Lung microvascular endothelial cell (primary cell): ENCODE data around the gene LINGO4. TPM values are rescaled to one million over a fixed set of nuclear protein-coding genes. Genes with fewer than 3 reads are reported as not detected.

Experiments
- total RNA-seq: library from RNA; depleted of rRNA; stranded (reverse); fragments of >200 nt; gene quantifications from 2 replicates; pipeline ENCODE4 v1.2.1, GENCODE V29; 2014

Gene LINGO4
- total RNA-seq, 1 donor from 2014 or later = not detected

Other genes starting within 250 kb of the LINGO4 start
- 10.0 and 13.5 TPM in 2 replicates for gene SNX27, start 193.4 kb downstream of the LINGO4 start, total RNA-seq
- gene CELF3, start 88.6 kb downstream of the LINGO4 start, total RNA-seq = not detected in 2 replicates
- gene RIIAD1, start 83.9 kb downstream of the LINGO4 start, total RNA-seq = not detected in 2 replicates
- 89.7 and 112 TPM in 2 replicates for gene MRPL9, start 41.9 kb downstream of the LINGO4 start, total RNA-seq
- gene TDRKH, start 14.9 kb downstream of the LINGO4 start, total RNA-seq = 2.2 and 3.3 TPM in 2 replicates
- gene RORC, start 26.4 kb upstream of the LINGO4 start, total RNA-seq = not detected in 2 replicates
- gene C2CD4D, start 34.4 kb upstream of the LINGO4 start, total RNA-seq = under 0.01 and 0.20 TPM in 2 replicates
- gene THEM5, start 48.3 kb upstream of the LINGO4 start, total RNA-seq = 0.22 TPM in 1 of 2 replicates, not detected in the other
- gene THEM4, start 104.1 kb upstream of the LINGO4 start, total RNA-seq = 2.6 and 6.3 TPM in 2 replicates
- 127 and 147 TPM in 2 replicates for gene S100A10, start 188.4 kb upstream of the LINGO4 start, total RNA-seq
- gene S100A11, start 231.6 kb upstream of the LINGO4 start, total RNA-seq = 4.8 and 18.7 TPM in 2 replicates